CD4-positive, alpha-beta T cell treated with Interleukin-2 at 100 ng/mL for 4 hours (primary cell): Measurements from ENCODE around the gene LIMS3.
"Not testable (repeated sequence)": the region's sequence is repeated elsewhere in the genome, so short reads cannot be mapped to it uniquely, and the experiment has no call there.

Source experiments
- DNase-seq: peaks from one replicate; pipeline ENCODE4 v3.0.0-alpha.2; 2020; ENCODE audit warnings: low spot score

Gene LIMS3

GRCh38 chr2:109898462-109899336 lies at the start of gene LIMS3:
Gene LIMS3 (plus strand): TSS chr2:109898688. CDS start chr2:109898729, 41 bp downstream.
- DNase-seq = not testable (repeated sequence)

- not testable (repeated sequence) for DNase-seq
Measured at GRCh38 chr2:109871129-109871751, 27.2 kb upstream of the LIMS3 start.

GRCh38 chr2:109876625-109877024 lies 21.9 kb upstream of the LIMS3 start:
- DNase-seq = not testable (repeated sequence)

DNA sequence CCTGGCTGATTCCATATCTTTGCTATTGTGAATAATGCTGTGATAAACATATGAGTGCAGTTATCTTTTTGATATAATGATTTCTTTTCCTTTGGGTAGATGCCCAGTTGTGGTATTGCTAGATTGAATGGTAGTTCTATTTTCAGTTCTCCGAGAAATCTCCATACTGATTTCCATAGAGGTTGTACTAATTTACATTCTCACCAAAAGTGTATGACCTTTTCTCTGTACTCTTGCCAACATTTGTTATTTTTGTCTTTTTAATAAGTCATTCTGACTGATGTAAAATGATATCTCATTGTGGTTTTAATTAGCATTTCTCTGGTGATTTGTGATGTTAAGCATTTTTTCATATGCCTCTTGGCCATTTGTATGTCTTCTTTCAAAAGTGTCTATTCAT lies 16.4 kb upstream of the LIMS3 start:
- not testable (repeated sequence) for DNase-seq

DNA sequence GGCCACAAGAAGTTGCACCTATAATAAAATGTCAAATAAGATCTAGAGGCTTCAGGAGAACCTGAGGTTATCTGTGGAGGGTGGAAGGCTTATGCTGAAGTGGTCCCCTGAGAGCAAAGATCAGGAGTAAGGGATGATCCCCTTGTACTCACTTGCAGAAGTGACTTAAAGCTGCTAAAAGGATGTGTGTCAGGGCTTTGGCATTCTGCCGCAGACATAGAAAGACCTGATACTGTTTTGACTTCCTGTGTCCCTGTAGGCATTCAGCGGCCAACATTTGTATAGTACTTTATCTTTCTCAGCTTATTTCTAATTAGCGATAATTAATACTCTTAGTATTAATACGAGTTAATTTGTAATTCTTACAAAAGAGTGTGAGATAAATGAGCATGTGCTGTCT lies 10.1 kb upstream of the LIMS3 start:
- not testable (repeated sequence) for DNase-seq

GRCh38 chr2:109889909-109890308 lies 8.6 kb upstream of the LIMS3 start:
- DNase-seq = not testable (repeated sequence)

DNA sequence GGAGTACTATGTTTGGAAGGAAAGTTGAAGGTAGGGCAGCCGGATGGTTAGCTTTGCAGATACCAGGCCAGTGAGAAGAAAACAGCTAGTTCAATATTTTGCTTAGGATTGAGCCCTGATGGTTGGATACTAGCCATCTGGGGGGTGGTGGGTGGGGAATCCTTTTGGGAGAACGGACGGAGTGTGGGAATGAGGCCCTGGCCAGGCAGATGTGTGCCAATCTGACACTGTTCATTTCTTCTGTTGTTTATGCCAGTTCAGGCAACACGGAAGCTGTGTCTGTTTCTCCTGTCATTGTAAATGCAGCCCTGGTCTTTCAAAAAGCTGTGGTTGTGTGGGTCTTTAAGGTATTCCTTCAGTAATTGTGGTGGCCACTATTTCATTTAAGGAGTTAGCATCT lies 7.5 kb upstream of the LIMS3 start:
- not testable (repeated sequence) for DNase-seq

DNA sequence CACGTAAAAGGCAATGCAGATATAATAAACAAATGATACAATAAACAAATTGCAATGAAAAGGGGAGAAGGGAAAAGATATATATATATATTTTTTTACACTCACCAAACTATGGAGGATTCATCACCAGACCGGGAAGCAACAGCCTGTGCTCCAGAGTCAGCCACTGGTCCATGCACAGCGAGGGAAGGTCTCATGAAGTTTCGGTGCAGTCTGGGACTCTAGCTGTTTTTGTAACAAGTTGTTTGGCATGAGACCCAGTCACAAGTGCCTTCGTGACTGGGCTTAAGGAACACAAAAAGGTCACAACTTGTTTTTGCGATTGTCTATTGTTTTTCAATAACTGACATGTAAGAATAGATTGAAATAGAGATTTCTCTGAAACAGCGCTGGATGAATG lies 4.8 kb upstream of the LIMS3 start:
- not testable (repeated sequence) for DNase-seq

DNA sequence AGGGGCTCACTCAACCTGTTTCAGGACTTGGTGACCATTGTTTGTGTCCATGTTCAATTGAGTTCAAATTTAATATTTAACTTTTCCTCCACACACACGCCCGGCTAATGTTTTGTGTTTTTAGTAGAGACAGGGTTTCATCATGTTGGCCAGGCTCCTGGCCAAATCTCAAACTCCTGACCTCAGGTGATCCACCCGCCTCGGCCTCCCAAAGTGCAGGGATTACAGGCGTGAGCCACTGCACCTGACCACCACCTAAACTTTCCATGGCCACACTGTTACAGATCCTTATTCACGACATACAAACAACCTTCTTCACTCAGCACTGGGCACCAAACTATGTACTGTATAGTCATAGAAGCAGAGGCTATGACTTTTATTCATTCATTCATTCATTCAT lies 4.3 kb upstream of the LIMS3 start:
- not testable (repeated sequence) for DNase-seq

DNA sequence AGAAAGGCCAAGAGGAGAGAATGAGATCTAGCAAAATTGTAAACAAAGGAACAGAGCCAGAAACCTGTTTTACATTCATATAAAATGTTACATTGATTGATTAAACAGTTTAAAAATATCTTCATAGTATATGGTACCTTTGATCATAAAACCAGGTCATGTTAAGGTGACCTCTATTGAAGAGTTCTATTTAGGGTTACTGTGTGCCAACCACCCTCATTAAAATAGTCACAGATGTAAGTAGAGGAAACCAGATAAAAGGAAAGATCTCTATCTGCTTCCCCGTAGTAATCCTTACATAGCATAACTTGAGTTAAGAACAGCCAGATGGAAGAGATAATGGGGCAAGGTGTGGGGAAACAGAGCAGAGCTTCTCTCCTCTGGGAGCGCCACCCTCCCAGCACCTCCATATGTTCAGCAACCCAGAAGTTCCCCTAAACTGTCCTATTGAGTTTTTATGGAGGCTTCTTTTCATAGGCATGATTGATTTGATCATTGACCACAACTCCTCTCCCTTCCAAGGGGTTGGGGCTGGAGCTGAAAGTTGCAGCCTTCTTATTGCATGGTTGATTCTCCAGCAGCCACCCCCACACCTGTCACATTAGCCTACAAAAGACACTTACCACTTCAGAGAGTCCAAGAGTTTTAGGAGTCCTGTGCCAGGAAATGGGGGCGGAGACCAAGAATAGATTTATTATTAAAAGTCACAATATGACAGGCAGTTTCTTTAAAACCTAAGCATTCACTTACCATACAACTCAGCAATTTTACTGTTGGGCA lies 3.2 kb upstream of the LIMS3 start:
- DNase-seq = not testable (repeated sequence)

GRCh38 chr2:109896212-109896611 lies 2.3 kb upstream of the LIMS3 start:
- DNase-seq = not testable (repeated sequence)

DNA sequence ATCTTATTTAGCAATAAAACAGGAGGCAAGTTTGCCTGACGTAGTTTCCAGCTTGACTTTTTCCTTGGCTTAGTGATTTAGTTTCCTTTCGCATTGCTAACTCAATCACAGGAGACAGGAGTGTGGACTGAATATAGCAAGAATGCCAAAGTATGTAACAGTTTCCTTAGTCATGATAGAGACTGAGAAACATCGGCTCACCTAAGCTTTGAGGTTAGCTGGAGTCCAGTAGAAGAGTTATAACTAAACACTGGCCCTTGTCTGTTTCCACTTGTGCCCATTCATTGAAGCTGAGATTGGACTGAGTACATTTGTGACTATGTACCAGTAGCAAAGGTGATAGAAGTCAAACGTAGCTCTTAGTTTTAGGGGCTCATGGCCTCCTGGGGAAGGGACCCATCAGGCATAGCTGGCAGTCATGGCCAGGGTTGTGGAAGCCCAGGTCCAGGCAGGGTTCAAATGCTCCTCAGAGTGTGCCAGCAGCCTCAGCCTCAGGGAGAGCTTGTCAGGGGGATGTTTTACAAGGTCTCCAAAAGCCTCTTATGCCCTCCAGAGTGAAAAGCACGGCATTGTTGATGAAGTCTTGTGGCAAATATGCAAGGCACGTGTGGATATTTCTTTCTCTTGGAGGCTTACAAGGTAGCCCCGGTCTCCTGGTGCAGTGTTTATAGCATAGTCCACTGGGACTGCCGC lies 573 bp upstream of the LIMS3 start:
- not testable (repeated sequence) for DNase-seq

- DNase-seq = not testable (repeated sequence)
Measured at GRCh38 chr2:109905796-109906195, 7.3 kb downstream of the LIMS3 start.

DNA sequence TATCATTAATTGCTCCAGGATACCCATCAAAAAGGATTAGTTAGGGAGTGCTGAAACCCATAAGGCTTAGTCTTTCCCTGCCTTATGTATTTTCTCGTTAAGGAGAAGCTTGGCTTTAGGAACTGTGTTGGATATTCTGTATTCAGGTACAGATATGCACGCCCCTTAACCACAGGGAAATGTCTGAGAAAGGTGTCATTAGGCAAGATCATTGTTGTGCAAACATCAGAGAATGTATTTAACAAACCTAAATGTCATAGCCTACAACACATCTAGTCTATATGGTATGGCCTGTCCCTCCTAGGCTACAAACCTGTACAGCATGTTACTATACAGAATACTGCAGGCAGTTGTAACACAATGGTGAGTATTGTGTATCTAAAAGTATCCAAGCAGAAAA lies 10.1 kb downstream of the LIMS3 start:
- DNase-seq = not testable (repeated sequence)

DNA sequence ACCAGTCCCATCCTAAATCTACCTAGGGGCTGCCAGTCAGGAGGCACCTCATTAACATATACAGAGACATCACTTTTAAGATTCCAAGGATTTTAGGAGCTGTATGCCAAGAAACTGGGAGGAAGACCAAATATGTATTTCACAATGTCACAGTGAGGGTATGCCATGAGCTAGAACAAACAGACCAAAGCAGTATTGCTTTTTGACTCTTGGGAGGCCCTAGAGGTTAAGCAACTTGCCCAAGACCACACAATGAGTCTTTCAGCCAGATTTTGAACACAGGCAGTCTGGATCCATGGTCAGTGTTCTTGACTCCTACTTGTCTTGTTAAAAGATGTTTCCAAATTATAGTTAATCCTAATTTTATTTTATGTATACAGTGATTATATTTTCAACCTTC lies 12.3 kb downstream of the LIMS3 start:
- DNase-seq = not testable (repeated sequence)

DNA sequence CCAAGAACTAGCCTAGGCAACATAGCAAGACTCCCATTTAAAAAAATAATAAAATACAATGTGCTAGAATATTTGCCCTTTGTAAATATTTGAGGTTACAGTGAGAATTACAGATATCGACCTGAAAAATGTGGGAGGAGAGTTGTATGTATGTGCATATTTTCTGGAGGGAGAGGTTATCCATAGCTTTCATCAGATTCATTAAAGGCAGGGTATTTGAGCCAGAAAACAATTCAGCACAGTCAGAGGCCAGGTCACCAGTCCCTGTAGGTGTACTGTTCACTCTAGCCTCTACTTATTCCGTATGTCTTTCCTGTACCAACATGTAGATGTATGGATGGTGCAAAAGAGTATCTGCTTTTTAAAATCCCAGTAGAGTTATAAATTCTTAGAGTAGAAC lies 15.4 kb downstream of the LIMS3 start:
- DNase-seq = not testable (repeated sequence)

DNA sequence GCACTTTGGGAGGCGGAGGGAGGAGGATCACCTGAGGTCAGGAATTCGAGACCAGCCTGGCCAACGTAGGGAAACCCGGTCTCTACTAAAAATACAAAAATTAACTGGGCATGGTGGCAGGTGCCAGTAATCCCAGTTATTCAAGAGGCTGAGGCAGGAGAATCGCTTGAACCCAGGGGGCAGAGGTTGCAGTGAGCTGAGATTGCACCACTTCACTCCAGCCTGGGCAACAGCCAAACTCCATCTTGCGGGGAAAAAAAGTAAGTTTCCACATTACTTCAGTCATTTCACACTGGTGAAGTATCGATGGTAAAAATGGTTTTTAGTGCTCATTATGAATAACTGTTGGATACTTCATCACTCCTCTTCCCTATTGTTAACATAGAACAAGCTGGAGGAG lies 16.1 kb downstream of the LIMS3 start:
- DNase-seq = not testable (repeated sequence)

DNA sequence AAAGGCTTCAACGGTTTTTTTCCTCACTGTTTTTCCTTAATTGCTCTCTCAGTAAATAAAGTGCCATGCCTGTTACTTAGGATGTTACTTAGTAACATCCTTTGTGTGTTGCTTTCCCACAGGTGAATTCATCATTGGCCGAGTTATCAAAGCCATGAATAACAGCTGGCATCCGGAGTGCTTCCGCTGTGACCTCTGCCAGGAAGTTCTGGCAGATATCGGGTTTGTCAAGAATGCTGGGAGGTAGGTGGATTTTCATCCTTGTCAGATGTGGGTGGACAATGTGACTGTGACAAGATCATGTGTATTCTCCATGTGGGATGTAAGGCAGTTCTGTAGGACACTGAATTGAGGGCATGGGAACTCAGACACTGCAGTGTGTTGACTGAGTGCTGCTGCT lies 17.3 kb downstream of the LIMS3 start:
- DNase-seq = not testable (repeated sequence)

GRCh38 chr2:109920162-109920561 lies 21.7 kb downstream of the LIMS3 start:
- not testable (repeated sequence) for DNase-seq

- not testable (repeated sequence) for DNase-seq
Measured at GRCh38 chr2:109921543-109922384, 23.3 kb downstream of the LIMS3 start.

GRCh38 chr2:109924481-109924880 lies 26.0 kb downstream of the LIMS3 start:
- DNase-seq = not testable (repeated sequence)
